OCI-LY3 (cell line): ENCODE data around the gene S100A7.

ENCODE experiments used
- EZH2phosphoT487 ChIP-seq: fragments of 200-600 bp; shearing (Covaris generic); IDR thresholded peaks from 2 replicates; pipeline ENCODE4 v1.6.1; 2018; ENCODE audit warnings: antibody characterized with exemption, mixed run types, low read depth
- TF ChIP-seq, protein P1 (sequence below): fragments of 200-600, 300-600 bp; sonication (generic); IDR thresholded peaks from 2 replicates; pipeline ENCODE4 v1.5.1; 2014; ENCODE audit warnings: antibody characterized with exemption, low read length, low read depth

DNA sequence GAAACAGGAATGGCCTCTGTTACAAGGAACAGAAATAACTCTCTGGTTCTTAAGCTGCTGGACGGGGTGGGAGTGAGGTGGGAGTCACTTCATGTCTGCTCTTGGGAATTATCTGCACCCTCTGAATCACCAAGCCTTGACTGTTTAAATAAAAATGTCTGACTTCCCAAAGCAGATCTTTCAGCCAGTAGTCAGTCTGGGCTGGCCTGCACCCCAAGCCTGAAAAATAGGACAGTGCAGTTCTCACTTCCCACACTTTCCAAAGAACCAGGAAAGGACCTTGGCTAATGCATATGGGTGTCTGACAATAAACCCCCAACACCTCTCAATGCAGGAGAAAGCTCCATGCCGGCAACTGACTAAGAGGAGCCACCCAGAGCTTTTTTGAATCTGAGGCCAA is 796 bp downstream of the S100A7 start:
- TF ChIP-seq, protein P1, sequence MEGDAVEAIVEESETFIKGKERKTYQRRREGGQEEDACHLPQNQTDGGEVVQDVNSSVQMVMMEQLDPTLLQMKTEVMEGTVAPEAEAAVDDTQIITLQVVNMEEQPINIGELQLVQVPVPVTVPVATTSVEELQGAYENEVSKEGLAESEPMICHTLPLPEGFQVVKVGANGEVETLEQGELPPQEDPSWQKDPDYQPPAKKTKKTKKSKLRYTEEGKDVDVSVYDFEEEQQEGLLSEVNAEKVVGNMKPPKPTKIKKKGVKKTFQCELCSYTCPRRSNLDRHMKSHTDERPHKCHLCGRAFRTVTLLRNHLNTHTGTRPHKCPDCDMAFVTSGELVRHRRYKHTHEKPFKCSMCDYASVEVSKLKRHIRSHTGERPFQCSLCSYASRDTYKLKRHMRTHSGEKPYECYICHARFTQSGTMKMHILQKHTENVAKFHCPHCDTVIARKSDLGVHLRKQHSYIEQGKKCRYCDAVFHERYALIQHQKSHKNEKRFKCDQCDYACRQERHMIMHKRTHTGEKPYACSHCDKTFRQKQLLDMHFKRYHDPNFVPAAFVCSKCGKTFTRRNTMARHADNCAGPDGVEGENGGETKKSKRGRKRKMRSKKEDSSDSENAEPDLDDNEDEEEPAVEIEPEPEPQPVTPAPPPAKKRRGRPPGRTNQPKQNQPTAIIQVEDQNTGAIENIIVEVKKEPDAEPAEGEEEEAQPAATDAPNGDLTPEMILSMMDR = no peak
- no peak for TF ChIP-seq EZH2phosphoT487
